Ishikawa (cell line): ENCODE measurements around the gene EMILIN1.

Experiments used
- CEBPB ChIP-seq: IDR thresholded peaks from 2 replicates; pipeline ENCODE4 v1.6.1; 2012
- CREB1 ChIP-seq: IDR thresholded peaks from 2 replicates; pipeline ENCODE4 v1.6.1; 2012; ENCODE audit warnings: low read depth
- EGR1 ChIP-seq: IDR thresholded peaks from 2 replicates; pipeline ENCODE4 v1.6.1; 2012
- EP300 ChIP-seq: IDR thresholded peaks from 2 replicates; pipeline ENCODE4 v1.6.1; 2012; ENCODE audit warnings: borderline replicate concordance
- NFIC ChIP-seq: IDR thresholded peaks from 2 replicates; pipeline ENCODE4 v1.6.1; 2012
- RAD21 ChIP-seq: IDR thresholded peaks from 2 replicates; pipeline ENCODE4 v1.6.1; 2012; ENCODE audit warnings: low read depth
- TCF12 ChIP-seq: IDR thresholded peaks from 2 replicates; pipeline ENCODE4 v1.6.1; 2012; ENCODE audit warnings: low read depth
- TEAD4 ChIP-seq: IDR thresholded peaks from 2 replicates; pipeline ENCODE4 v1.6.1; 2012
- TF ChIP-seq, protein P1 (sequence below): IDR thresholded peaks from 2 replicates; pipeline ENCODE4 v1.6.1; 2012
- TF ChIP-seq, protein P2 (sequence below): IDR thresholded peaks from 2 replicates; pipeline ENCODE4 v1.6.1; 2012; ENCODE audit warnings: low read depth, mild to moderate bottlenecking
- TF ChIP-seq, protein P3 (sequence below): IDR thresholded peaks from 2 replicates; pipeline ENCODE4 v1.6.1; 2012

DNA sequence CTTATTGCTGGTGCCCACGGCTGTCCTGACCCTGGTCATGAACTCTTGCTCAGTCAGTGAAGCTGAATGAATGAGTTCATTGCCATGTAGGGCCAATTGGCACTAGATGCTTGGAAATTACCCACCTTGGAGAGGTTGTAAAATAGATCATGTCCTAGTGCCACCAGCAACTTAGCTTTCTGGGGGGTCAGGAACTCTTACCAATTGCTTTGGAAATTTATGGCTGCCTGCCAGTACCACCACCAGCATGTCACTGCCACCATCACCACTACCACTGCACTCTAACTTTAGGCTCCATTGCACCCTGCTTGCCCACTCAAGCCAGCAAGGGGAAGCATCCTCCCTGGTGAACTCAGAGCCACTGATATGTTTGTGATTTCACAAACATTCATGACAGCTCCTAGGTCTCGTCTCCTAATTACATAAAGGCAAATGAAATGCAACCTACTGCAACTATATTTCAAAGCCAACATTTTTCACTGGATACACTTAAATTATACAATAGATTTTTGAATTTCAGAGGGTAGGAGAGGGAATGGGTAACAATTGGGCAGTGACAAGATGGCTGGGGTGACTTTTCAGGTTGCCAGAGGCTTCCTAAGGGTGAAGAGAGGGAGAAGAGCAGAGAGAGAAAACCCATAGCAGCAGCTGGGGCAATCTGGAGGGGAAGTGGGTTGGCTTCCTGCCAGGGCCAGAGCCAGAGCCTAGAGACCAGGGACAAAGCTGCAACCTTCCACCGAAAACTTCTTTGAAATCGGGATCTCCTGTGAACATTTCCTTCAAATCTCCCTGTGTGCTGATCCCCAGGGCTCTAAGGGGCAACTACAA lies 3.5 kb upstream of the EMILIN1 start:
- TF ChIP-seq NFIC = no peak
- no peak for TF ChIP-seq CREB1
- no peak for TF ChIP-seq EP300
- no peak for TF ChIP-seq CEBPB
- no peak for TF ChIP-seq EGR1
- TF ChIP-seq, protein P1, sequence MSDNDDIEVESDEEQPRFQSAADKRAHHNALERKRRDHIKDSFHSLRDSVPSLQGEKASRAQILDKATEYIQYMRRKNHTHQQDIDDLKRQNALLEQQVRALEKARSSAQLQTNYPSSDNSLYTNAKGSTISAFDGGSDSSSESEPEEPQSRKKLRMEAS = no peak
- TF ChIP-seq TEAD4 = no peak
- TF ChIP-seq, protein P2, sequence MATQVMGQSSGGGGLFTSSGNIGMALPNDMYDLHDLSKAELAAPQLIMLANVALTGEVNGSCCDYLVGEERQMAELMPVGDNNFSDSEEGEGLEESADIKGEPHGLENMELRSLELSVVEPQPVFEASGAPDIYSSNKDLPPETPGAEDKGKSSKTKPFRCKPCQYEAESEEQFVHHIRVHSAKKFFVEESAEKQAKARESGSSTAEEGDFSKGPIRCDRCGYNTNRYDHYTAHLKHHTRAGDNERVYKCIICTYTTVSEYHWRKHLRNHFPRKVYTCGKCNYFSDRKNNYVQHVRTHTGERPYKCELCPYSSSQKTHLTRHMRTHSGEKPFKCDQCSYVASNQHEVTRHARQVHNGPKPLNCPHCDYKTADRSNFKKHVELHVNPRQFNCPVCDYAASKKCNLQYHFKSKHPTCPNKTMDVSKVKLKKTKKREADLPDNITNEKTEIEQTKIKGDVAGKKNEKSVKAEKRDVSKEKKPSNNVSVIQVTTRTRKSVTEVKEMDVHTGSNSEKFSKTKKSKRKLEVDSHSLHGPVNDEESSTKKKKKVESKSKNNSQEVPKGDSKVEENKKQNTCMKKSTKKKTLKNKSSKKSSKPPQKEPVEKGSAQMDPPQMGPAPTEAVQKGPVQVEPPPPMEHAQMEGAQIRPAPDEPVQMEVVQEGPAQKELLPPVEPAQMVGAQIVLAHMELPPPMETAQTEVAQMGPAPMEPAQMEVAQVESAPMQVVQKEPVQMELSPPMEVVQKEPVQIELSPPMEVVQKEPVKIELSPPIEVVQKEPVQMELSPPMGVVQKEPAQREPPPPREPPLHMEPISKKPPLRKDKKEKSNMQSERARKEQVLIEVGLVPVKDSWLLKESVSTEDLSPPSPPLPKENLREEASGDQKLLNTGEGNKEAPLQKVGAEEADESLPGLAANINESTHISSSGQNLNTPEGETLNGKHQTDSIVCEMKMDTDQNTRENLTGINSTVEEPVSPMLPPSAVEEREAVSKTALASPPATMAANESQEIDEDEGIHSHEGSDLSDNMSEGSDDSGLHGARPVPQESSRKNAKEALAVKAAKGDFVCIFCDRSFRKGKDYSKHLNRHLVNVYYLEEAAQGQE = no peak
- TF ChIP-seq TCF12 = no peak
- TF ChIP-seq RAD21 = no peak
- TF ChIP-seq, protein P3, sequence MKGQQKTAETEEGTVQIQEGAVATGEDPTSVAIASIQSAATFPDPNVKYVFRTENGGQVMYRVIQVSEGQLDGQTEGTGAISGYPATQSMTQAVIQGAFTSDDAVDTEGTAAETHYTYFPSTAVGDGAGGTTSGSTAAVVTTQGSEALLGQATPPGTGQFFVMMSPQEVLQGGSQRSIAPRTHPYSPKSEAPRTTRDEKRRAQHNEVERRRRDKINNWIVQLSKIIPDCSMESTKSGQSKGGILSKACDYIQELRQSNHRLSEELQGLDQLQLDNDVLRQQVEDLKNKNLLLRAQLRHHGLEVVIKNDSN = no peak
